ENCODE data around the gene GOLGA8T.
"Not testable (repeated sequence)": the region's sequence is repeated elsewhere in the genome, so short reads cannot be mapped to it uniquely, and the experiment has no call there.

Gene GOLGA8T

GRCh38 chr15:30192119-30192745 lies 57.4 kb downstream of the GOLGA8T start:
- not testable (repeated sequence) for DNase-seq

GRCh38 chr15:30192892-30193291 lies 58.0 kb downstream of the GOLGA8T start:
- DNase-seq: not testable (repeated sequence)
